NCI-H748 (cell line): ENCODE results near the gene OR7G1.
A peak's percentile ranks its signal among the peaks of the same experiment; 100 is the strongest.

Experiments used
- DNase-seq: peaks from one replicate; lab custom pipeline; 2025; ENCODE audit not compliant: unreplicated experiment; lab: John Stamatoyannopoulos, UW

OR7G1 gene

GRCh38 chr19:9115307-9115813 is at the start of gene OR7G1:
TSS of gene OR7G1 (minus strand) at chr19:9115763. CDS start at chr19:9115763, 0 bp downstream.
- DNase-seq: no peak

- no peak for DNase-seq
Observed at GRCh38 chr19:9165261-9165660, 49.7 kb upstream of the OR7G1 start.

GRCh38 chr19:9161427-9161826 is 45.9 kb upstream of the OR7G1 start:
- DNase-seq: no peak

GRCh38 chr19:9159891-9160290 is 44.3 kb upstream of the OR7G1 start:
- DNase-seq: no peak

GRCh38 chr19:9156304-9156703 is 40.7 kb upstream of the OR7G1 start:
- DNase-seq: no peak

- DNase-seq: no peak
Observed at GRCh38 chr19:9155591-9155990, 40.0 kb upstream of the OR7G1 start.

- no peak for DNase-seq
Observed at GRCh38 chr19:9151367-9151766, 35.8 kb upstream of the OR7G1 start.

- DNase-seq: no peak
Observed at GRCh38 chr19:9150650-9151049, 35.1 kb upstream of the OR7G1 start.

GRCh38 chr19:9149997-9150396 is 34.4 kb upstream of the OR7G1 start:
- DNase-seq: no peak

- no peak for DNase-seq
Observed at GRCh38 chr19:9148697-9149096, 33.1 kb upstream of the OR7G1 start.

GRCh38 chr19:9146882-9147281 is 31.3 kb upstream of the OR7G1 start:
- DNase-seq: no peak

GRCh38 chr19:9144920-9145319 is 29.4 kb upstream of the OR7G1 start:
- DNase-seq: no peak

- peak; percentile 89 for DNase-seq
Observed at GRCh38 chr19:9140159-9140874, 24.8 kb upstream of the OR7G1 start, which contains the start of gene ZNF317. TSS of gene ZNF317 (plus strand) at chr19:9140397. CDS start at chr19:9156017, 15,620 bp downstream.

- DNase-seq: peak; percentile 19
Observed at GRCh38 chr19:9139609-9140158, 24.1 kb upstream of the OR7G1 start.

- DNase-seq: no peak
Observed at GRCh38 chr19:9132422-9132821, 16.9 kb upstream of the OR7G1 start.

GRCh38 chr19:9130965-9131364 is 15.4 kb upstream of the OR7G1 start:
- no peak for DNase-seq

GRCh38 chr19:9128171-9128570 is 12.6 kb upstream of the OR7G1 start:
- no peak for DNase-seq

GRCh38 chr19:9126900-9127405 is 11.4 kb upstream of the OR7G1 start, which contains the start of gene OR7G3:
TSS of gene OR7G3 (minus strand) at chr19:9126950. CDS start at chr19:9126950, 0 bp downstream.
- DNase-seq: no peak

- DNase-seq: no peak
Observed at GRCh38 chr19:9116547-9116946, 984 bp upstream of the OR7G1 start.

GRCh38 chr19:9109959-9110358 is 5.6 kb downstream of the OR7G1 start:
- DNase-seq: no peak

GRCh38 chr19:9107375-9107774 is 8.2 kb downstream of the OR7G1 start, which contains the start of gene OR7G2:
TSS of gene OR7G2 (minus strand) at chr19:9107475. CDS start at chr19:9103243, 4,232 bp downstream.
- DNase-seq: no peak

- no peak for DNase-seq
Observed at GRCh38 chr19:9086761-9087160, 28.8 kb downstream of the OR7G1 start, which contains the start of gene OR1M1. TSS of gene OR1M1 (plus strand) at chr19:9087061. CDS start at chr19:9093245, 6,184 bp downstream.
